Activated T-helper 2 cell treated with anti-CD3 and anti-CD28 coated beads, Interferon-gamma antibody, Interleukin-2, Interleukin-4, amounts not matched to agents 10 μg/mL and 5 μg/mL and 100 μg/mL, durations not matched to agents 14 hours and 24 hours and 36 hours (primary cell): Measurements from ENCODE around the gene DIAPH1. TPM values are rescaled to one million over a fixed set of nuclear protein-coding genes. Genes with fewer than 3 reads are reported as not detected.

ENCODE experiments used
- DNase-seq: peaks from one replicate; pipeline ENCODE4 v3.0.0; 2021; ENCODE audit warnings: low spot score
- H3K27ac Mint-ChIP-seq: one replicate; pipeline ENCODE4 v1.8.0; 2021; ENCODE audit warnings: mixed read lengths
- H3K27me3 Mint-ChIP-seq: one replicate; pipeline ENCODE4 v1.8.0; 2021; ENCODE audit warnings: low read depth, mixed read lengths
- H3K36me3 Mint-ChIP-seq: one replicate; pipeline ENCODE4 v1.8.0; 2021; ENCODE audit warnings: low read depth, mixed read lengths
- H3K4me1 Mint-ChIP-seq: one replicate; pipeline ENCODE4 v1.8.0; 2021; ENCODE audit warnings: low read depth, mixed read lengths
- H3K4me3 Mint-ChIP-seq: one replicate; pipeline ENCODE4 v1.8.0; 2021; ENCODE audit warnings: low read depth, mild to moderate bottlenecking, moderate library complexity, mixed read lengths
- H3K9me3 Mint-ChIP-seq: one replicate; pipeline ENCODE4 v1.8.0; 2021; ENCODE audit warnings: mixed read lengths
- intact Hi-C: fragments of 100-400 bp; cut with micrococcal nuclease; formaldehyde crosslinking; loops from one replicate; pipeline ENCODE4 v1.15.1; 2023
- total RNA-seq: library from RNA; stranded (reverse); gene quantifications from 2 replicates; pipeline ENCODE4 v1.2.3, GENCODE V29; 2022

DIAPH1 gene
- total RNA-seq, 1 donor from 2014 or later, result 228 TPM

DNA sequence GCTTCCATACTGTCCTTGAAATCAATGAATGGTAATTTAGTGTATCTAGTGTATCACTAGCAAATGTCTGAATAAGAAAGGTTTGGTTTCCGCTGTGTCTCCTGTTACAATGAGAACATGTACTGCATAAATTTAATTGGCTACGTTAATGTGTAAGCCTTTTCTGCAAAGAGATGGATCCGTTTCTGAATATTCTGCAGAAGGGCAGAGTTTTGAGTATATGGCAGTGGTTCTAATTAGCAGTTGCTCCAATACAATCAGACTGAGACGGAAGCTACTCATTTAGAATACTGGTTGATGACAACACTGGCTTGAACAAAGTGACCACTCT, 134.5 kb downstream of the DIAPH1 start:
- no peak for DNase-seq
- intact Hi-C loops, result no loop called here
- H3K4me1 Mint-ChIP-seq, result peaks cover 1% of the 10 kb centered on the region
- H3K27ac Mint-ChIP-seq, result no peak overlapping the region
- H3K27me3 Mint-ChIP-seq, result peaks cover 73% of the 10 kb centered on the region
- H3K4me3 Mint-ChIP-seq, result no peak overlapping the region
- H3K36me3 Mint-ChIP-seq, result no peaks in the 10 kb centered on the region
- H3K9me3 Mint-ChIP-seq, result no peaks in the 10 kb centered on the region

DNA sequence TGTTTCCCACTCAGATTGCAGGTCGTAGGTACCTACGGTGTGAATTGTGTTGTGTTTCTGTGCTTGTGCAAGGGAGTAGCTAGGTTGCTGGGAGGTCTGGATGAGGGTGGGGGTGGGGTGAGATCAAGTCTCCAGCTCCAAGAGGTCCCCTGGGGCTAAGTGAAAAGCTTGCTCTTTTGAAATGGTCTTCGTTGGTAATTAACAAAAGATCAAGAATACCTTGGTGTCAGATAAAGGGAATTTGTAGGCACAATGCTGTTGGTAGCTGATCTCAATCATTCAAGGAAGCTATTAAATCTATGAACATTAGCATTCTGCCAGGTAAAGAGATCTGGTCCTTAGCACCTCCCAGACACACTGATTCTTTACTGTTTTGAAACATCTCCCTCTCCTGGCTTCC, 134.9 kb downstream of the DIAPH1 start:
- peaks cover 74% of the 10 kb centered on the region for H3K27me3 Mint-ChIP-seq
- DNase-seq, result no peak
- no peaks in the 10 kb centered on the region for H3K9me3 Mint-ChIP-seq
- H3K36me3 Mint-ChIP-seq, result no peaks in the 10 kb centered on the region
- H3K4me3 Mint-ChIP-seq, result no peak overlapping the region
- peaks cover 1% of the 10 kb centered on the region for H3K4me1 Mint-ChIP-seq
- intact Hi-C loops, result no loop called here
- no peak overlapping the region for H3K27ac Mint-ChIP-seq

DNA sequence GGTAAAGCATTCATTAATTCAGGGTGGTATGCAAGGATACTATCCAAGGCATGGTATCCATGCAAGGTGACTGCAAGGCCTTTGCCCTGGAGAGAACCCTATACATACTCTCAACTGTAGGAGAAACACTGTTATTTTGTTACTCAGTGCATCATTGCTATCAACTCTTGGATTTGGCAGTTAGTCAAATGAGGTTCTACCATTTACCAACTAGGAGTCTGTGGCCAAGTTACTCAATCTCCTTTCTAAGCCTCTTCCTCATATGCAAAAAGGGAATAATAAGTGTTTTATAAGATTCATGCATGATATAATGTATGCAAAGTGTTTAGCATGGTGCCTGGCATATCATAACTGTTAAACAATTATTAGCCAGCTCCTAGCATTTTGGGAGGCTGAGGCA, 139.0 kb downstream of the DIAPH1 start:
- no peak overlapping the region for H3K27ac Mint-ChIP-seq
- DNase-seq, result no peak
- H3K9me3 Mint-ChIP-seq, result no peaks in the 10 kb centered on the region
- peaks cover 12% of the 10 kb centered on the region for H3K4me1 Mint-ChIP-seq
- H3K27me3 Mint-ChIP-seq, result peaks cover 84% of the 10 kb centered on the region
- intact Hi-C loops, result loop anchor here (5.0 kb wide), 2 partner anchors 33 to 57 kb away; partner anchors contain the start of gene PCDHGA11
- H3K4me3 Mint-ChIP-seq, result no peak overlapping the region
- H3K36me3 Mint-ChIP-seq, result peaks cover 2% of the 10 kb centered on the region

DNA sequence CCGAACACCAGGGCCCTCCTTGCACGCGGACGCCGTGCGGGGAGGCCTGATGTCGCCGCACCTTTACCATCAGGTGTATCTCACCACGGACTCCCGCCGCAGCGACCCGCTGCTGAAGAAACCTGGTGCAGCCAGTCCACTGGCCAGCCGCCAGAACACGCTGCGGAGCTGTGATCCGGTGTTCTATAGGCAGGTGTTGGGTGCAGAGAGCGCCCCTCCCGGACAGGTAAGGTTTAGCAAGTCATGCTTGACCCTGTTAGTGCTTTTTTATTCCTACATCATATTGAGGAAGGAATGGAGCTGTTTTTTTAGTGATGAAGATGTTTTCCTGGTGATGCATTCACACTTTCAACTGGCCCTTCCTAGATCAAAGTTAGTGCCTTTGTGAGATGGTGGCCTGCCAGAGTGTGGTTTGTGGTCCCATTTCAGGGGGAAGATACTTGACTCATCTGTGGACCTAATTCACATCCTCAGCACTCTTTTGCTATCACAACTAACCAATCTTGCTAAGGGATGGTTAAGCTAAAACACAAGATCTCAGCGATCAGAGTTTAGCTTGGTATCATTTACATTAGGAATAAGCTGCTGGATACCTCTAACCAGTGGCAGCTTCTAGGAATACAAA, 140.4 kb downstream of the DIAPH1 start:
- no peaks in the 10 kb centered on the region for H3K9me3 Mint-ChIP-seq
- DNase-seq, result no peak
- intact Hi-C loops, result loop anchor here (5.0 kb wide), 2 partner anchors 34 to 56 kb away; partner anchors contain the start of gene PCDHGA11
- H3K36me3 Mint-ChIP-seq, result peaks cover 2% of the 10 kb centered on the region
- H3K4me1 Mint-ChIP-seq, result peaks cover 12% of the 10 kb centered on the region
- H3K4me3 Mint-ChIP-seq, result no peak overlapping the region
- peaks cover 83% of the 10 kb centered on the region for H3K27me3 Mint-ChIP-seq
- no peak overlapping the region for H3K27ac Mint-ChIP-seq

DNA sequence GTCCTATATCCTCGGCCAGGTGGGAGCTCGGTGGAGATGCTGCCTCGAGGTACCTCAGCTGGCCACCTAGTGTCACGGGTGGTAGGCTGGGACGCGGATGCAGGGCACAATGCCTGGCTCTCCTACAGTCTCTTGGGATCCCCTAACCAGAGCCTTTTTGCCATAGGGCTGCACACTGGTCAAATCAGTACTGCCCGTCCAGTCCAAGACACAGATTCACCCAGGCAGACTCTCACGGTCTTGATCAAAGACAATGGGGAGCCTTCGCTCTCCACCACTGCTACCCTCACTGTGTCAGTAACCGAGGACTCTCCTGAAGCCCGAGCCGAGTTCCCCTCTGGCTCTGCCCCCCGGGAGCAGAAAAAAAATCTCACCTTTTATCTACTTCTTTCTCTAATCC, 141.0 kb downstream of the DIAPH1 start:
- Mint-ChIP-seq H3K9me3 (no peaks in the 10 kb centered on the region), H3K4me3 (no peak overlapping the region), H3K27me3 (peaks cover 81% of the 10 kb centered on the region), H3K4me1 (peaks cover 12% of the 10 kb centered on the region), H3K27ac (no peak overlapping the region), H3K36me3 (peaks cover 2% of the 10 kb centered on the region)
- intact Hi-C loops, result loop anchor here (5.0 kb wide), 2 partner anchors 34 to 56 kb away; partner anchors contain the start of gene PCDHGA11
- no peak for DNase-seq

DNA sequence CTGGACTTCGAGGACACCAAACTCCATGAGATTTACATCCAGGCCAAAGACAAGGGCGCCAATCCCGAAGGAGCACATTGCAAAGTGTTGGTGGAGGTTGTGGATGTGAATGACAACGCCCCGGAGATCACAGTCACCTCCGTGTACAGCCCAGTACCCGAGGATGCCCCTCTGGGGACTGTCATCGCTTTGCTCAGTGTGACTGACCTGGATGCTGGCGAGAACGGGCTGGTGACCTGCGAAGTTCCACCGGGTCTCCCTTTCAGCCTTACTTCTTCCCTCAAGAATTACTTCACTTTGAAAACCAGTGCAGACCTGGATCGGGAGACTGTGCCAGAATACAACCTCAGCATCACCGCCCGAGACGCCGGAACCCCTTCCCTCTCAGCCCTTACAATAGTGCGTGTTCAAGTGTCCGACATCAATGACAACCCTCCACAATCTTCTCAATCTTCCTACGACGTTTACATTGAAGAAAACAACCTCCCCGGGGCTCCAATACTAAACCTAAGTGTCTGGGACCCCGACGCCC, 141.7 kb downstream of the DIAPH1 start:
- H3K27ac Mint-ChIP-seq, result no peak overlapping the region
- no peak for DNase-seq
- peaks cover 76% of the 10 kb centered on the region for H3K27me3 Mint-ChIP-seq
- H3K4me1 Mint-ChIP-seq, result peaks cover 12% of the 10 kb centered on the region
- H3K36me3 Mint-ChIP-seq, result peaks cover 2% of the 10 kb centered on the region
- H3K9me3 Mint-ChIP-seq, result no peaks in the 10 kb centered on the region
- intact Hi-C loops, result loop anchor here (5.0 kb wide), 2 partner anchors 35 to 55 kb away; partner anchors contain the start of gene PCDHGA11
- H3K4me3 Mint-ChIP-seq, result peak overlapping the region; percentile 85

DNA sequence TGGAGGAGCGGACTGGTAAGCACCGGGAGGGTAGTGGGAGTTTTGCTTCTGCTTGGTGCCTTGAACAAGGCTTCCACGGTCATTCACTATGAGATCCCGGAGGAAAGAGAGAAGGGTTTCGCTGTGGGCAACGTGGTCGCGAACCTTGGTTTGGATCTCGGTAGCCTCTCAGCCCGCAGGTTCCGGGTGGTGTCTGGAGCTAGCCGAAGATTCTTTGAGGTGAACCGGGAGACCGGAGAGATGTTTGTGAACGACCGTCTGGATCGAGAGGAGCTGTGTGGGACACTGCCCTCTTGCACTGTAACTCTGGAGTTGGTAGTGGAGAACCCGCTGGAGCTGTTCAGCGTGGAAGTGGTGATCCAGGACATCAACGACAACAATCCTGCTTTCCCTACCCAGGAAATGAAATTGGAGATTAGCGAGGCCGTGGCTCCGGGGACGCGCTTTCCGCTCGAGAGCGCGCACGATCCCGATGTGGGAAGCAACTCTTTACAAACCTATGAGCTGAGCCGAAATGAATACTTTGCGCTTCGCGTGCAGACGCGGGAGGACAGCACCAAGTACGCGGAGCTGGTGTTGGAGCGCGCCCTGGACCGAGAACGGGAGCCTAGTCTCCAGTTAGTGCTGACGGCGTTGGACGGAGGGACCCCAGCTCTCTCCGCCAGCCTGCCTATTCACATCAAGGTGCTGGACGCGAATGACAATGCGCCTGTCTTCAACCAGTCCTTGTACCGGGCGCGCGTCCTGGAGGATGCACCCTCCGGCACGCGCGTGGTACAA, 142.5 kb downstream of the DIAPH1 start:
- intact Hi-C loops, result loop anchor here (5.0 kb wide), 2 partner anchors 36 to 54 kb away; partner anchors contain the start of gene PCDHGA11
- Mint-ChIP-seq H3K36me3 (peaks cover 2% of the 10 kb centered on the region), H3K4me1 (peaks cover 12% of the 10 kb centered on the region), H3K27me3 (peaks cover 76% of the 10 kb centered on the region), H3K9me3 (no peaks in the 10 kb centered on the region), H3K27ac (no peak overlapping the region), H3K4me3 (peak overlapping the region; percentile 85)
- no peak for DNase-seq

DNA sequence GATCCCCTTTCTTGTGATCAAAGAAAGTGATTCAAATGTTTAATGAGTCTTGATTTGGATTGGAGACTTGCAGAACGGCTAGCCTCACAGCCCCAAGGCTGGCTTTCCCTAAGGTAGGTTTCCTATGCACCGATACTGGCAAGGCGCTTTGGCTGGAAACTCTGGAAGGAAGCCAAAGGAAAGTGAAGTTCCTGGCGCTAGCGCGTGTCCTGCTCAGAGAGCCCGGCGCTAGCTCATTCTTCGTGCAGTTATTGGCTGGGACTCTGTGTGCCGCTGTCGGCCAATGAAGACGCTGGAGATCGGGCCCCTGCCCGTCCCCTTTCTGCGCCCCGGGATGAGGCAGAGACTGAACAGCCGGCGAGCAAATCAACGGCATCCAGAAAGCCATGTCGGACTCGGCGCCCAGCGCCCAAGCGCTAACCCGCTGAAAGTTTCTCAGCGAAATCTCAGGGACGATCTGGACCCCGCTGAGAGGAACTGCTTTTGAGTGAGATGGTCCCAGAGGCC, 143.1 kb downstream of the DIAPH1 start, which contains the start of gene PCDHGC3:
Gene PCDHGC3, plus strand, starts transcription at position 342 of the 507 bp plus-strand sequence. Its CDS starts 151 bp downstream, at position 493.
- Mint-ChIP-seq H3K4me1 (peaks cover 12% of the 10 kb centered on the region), H3K36me3 (peaks cover 2% of the 10 kb centered on the region), H3K27me3 (peaks cover 71% of the 10 kb centered on the region), H3K4me3 (peak within 1 kb of the TSS; percentile 85), H3K9me3 (no peaks in the 10 kb centered on the region), H3K27ac (no peak within 1 kb of the TSS)
- intact Hi-C loops, result loop anchor here (5.0 kb wide), 2 partner anchors 37 to 53 kb away; partner anchors contain the start of gene PCDHGA11
- DNase-seq, result no peak

DNA sequence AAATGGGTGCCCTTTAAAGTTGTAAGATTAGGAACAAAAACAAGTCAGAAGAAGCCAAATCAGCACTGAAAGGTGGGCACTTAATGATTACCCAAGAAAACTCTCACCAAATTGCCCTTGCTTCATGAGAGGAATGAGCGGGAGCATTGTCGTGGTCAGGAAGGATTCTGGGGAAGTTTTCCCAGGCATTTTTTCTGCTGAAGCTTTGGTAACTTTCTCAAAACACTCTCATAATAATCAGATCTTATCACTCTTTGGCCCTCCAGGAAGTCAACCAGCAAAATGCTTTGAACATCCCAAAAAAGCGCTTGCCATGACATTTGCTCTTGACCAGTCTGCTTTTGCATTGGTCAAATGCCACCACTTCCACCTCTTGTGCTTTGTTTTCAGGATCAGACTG, 153.4 kb downstream of the DIAPH1 start:
- DNase-seq, result no peak
- no peaks in the 10 kb centered on the region for H3K36me3 Mint-ChIP-seq
- H3K27ac Mint-ChIP-seq, result no peak overlapping the region
- intact Hi-C loops, result no loop called here
- no peak overlapping the region for H3K4me3 Mint-ChIP-seq
- no peaks in the 10 kb centered on the region for H3K9me3 Mint-ChIP-seq
- H3K27me3 Mint-ChIP-seq, result peaks cover 2% of the 10 kb centered on the region
- H3K4me1 Mint-ChIP-seq, result no peaks in the 10 kb centered on the region

Other genes starting within 250 kb of the DIAPH1 start
- 0.46 and 0.85 TPM in 2 replicates for gene PCDHGB3, start 248.8 kb downstream of the DIAPH1 start, total RNA-seq
- 0.48 and 0.55 TPM in 2 replicates for gene PCDHGA6, start 245.1 kb downstream of the DIAPH1 start, total RNA-seq
- 0.16 and 0.30 TPM in 2 replicates for gene PCDHGA7, start 236.3 kb downstream of the DIAPH1 start, total RNA-seq
- gene PCDHGB4, start 231.3 kb downstream of the DIAPH1 start, total RNA-seq, result 0.28 and 0.34 TPM in 2 replicates
- gene PCDHGA8, start 226.4 kb downstream of the DIAPH1 start, total RNA-seq, result 0.07 and 0.23 TPM in 2 replicates
- gene PCDHGB5, start 221.1 kb downstream of the DIAPH1 start, total RNA-seq, result 0.62 and 0.92 TPM in 2 replicates
- gene PCDHGA9, start 216.2 kb downstream of the DIAPH1 start, total RNA-seq, result 0.23 and 0.32 TPM in 2 replicates
- gene PCDHGB6, start 211.0 kb downstream of the DIAPH1 start, total RNA-seq, result 0.21 and 0.34 TPM in 2 replicates
- 0.21 and 0.34 TPM in 2 replicates for gene PCDHGA10, start 206.0 kb downstream of the DIAPH1 start, total RNA-seq
- gene PCDHGB7, start 201.3 kb downstream of the DIAPH1 start, total RNA-seq, result 0.18 and 0.23 TPM in 2 replicates
- gene PCDHGA11, start 197.9 kb downstream of the DIAPH1 start, total RNA-seq, result 0.21 and 0.39 TPM in 2 replicates
- 0.11 and 0.16 TPM in 2 replicates for gene PCDHGA12, start 188.5 kb downstream of the DIAPH1 start, total RNA-seq
- 0.21 and 0.23 TPM in 2 replicates for gene PCDHGC3, start 143.0 kb downstream of the DIAPH1 start, total RNA-seq
- gene PCDHGC4, start 134.0 kb downstream of the DIAPH1 start, total RNA-seq, result not detected in 2 replicates
- not detected in 2 replicates for gene PCDHGC5, start 129.9 kb downstream of the DIAPH1 start, total RNA-seq
- 92.4 and 95.2 TPM in 2 replicates for gene HDAC3, start 17.8 kb upstream of the DIAPH1 start, total RNA-seq
- gene RELL2, start 18.0 kb upstream of the DIAPH1 start, total RNA-seq, result 15.9 and 16.1 TPM in 2 replicates
- gene FCHSD1, start 32.4 kb upstream of the DIAPH1 start, total RNA-seq, result 37.4 and 42.8 TPM in 2 replicates
- 9.9 and 10.5 TPM in 2 replicates for gene ARAP3, start 63.2 kb upstream of the DIAPH1 start, total RNA-seq